Esophagus squamous epithelium (tissue), 4 donors: ENCODE data around the gene DENND6B.

Source experiments
- CTCF ChIP-seq, 6 experiments: fragments of 450-650 bp in 4 of 6; fragments of 200-600 bp in 2 of 6; sonication (generic) in 2 of 6; IDR thresholded peaks; one replicate each; pipeline ENCODE4 v1.5.1; 2016 to 2019; ENCODE audit warnings: antibody characterized with exemption in 6 of 6, mild to moderate bottlenecking in 4 of 6, moderate library complexity in 4 of 6
- POLR2A ChIP-seq, 4 donors: fragments of 450-650 bp; IDR thresholded peaks; one replicate each; pipeline ENCODE4 v1.6.1; 2017; ENCODE audit warnings: antibody characterized with exemption in 4 of 4, mild to moderate bottlenecking in 4 of 4, moderate library complexity in 3 of 4

- TF ChIP-seq CTCF (IDR thresholded peaks at IDR 0.05) = no peak
- no peak for TF ChIP-seq POLR2A (IDR thresholded peaks at IDR 0.05)
These were observed 52.0 kb downstream of the DENND6B start for GRCh38 chr22:50274771-50275170.
